ENCODE measurements around the gene SLC22A31.

The SLC22A31 gene

DNA sequence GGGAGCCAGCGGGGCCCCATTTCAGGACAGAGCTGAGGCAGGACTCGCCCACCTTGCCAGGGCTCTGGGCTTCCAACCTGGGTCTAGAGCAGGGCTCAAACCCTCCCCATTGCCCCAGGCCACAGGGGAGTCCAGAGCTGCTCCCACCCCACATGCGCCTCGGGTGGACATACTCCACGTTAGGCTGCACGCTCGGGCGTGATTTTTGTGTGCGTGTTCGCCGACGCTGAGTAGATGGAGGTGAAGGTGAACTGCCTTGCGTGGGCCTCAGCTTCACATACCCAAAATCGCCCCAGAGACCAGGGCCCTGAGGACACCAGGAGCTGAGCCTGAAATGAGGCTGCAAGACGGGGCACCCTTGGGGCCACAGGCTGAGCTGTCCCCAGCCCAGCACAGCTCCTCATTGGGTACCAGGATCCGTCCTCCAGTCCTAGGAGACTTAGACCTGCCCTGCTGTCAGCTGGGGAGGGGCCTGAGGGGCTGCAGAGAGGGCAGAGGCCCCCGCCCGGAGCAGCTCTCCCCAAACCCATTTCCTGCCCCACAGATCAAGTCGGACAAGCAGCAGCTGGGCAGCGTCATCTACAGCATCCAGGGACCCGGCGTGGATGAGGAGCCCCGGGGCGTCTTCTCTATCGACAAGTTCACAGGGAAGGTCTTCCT, 20.6 kb downstream of the SLC22A31 start:
- no peak for DNase-seq

DNA sequence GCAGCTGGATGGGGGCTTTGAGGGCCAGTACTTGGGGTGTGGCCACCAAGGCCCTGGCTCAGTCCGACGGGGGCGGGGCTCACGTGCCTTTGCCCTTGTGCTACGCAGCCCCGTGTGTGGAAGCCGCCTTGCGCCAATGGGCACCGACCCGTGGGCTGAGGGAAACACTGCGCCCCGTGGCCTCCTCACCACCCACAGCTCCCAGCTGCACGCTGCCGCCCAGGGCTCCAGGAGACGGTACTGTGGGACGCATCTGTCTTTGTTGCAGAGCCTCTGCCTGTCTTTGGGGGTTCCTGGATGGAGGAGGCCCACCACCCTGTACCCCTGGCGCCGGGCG, 21.2 kb downstream of the SLC22A31 start:
- DNase-seq, result no peak

DNA sequence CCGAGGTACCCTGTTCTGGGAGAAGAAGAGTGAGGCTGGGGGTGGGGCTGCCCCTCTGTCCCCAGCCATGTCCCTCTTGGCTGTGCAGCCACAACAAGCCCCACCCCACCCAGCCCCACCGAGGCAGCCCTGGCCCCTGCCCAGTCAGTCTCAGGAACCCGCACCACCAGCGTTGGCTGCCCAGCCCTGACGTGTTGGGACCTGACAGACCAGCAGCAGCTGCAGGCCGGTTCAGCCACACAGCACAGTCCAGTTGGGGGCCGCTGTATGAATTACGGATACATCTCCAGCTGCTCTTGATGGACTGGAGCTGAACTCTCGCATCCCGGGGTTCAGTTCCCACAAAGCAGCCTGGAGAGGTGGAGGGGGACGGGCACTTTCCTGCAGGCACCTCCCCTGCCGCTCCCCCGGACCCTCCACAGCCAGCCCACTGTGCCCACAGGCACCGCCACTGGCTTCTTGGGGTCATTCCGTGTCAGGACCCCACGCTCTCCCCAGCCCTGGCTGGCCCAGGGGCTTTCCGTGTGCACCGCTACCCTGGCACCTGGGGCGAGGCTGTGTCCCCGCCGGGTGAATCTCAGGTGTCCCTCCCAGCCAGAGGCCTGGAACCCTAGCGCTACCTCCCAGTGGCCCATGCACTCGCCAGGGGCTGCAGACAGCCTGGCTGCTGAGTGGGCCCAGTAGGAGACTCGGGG, 21.7 kb downstream of the SLC22A31 start:
- no peak for DNase-seq

DNA sequence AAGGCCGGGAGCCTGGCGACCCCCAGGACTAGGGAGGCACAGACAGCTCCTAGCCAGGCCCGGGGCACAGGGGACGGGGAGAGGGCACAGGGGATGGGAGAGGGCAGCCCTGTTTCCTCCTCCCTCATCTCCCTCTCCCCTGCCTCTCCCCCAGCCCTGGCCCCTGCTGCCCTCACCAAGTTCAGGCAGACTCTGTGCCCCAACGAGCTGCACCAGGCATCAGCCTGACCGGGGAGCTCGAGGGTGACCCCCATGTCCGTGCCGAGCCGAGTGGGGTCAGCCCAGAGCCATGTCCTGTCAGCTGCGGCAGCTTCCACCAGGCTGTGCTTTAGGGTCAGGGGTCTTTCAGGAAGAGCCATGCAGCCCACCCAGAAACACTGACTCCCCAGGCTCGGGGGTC, 22.8 kb downstream of the SLC22A31 start:
- no peak for DNase-seq

DNA sequence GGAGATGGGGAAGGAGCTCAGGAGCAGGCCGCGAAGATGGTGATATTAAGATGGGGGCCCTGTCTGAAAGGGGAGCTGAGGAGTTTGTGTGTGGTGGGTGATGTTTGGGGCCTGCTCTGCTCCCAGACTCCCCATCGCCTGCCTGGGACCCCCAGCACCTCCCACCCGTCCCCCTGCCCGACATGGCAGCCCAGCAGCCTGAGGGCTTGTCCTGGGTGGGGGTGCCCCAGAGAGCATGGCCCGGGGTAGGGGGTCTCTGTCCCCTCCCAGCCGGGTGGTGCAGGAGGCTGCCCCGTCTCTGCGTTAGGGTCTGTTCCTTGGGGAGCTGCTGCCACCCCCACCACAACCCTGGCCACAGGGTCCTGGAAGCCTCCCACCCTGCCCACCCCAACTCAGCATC, 23.6 kb downstream of the SLC22A31 start:
- no peak for DNase-seq

DNA sequence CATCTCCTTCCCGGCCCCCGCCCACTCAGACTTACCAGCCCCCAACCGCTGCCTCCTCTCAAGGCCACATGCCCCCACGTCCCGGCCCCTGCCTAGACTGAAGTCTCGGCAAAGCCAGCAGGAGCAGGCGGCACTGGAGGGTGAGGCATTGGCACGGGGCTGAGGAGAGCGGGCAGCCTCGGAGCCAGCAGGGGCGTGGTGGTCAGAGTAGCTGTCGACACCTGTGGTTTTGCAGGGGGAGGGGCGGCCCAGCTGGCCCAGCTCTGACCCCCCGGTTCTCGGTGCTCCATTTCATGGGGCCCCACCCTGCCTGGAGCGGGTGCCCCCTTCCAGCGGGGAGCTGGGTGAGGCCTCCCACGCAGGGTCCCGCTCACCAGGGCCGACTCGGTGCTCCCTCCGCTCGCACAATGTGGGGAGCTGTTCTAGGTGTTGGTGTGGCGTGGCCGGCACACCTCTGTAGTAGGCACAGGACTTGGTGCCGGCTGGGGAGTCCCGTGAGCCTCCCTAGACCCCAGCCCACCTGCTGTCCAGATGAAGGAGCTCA, 24.1 kb downstream of the SLC22A31 start:
- no peak for DNase-seq

DNA sequence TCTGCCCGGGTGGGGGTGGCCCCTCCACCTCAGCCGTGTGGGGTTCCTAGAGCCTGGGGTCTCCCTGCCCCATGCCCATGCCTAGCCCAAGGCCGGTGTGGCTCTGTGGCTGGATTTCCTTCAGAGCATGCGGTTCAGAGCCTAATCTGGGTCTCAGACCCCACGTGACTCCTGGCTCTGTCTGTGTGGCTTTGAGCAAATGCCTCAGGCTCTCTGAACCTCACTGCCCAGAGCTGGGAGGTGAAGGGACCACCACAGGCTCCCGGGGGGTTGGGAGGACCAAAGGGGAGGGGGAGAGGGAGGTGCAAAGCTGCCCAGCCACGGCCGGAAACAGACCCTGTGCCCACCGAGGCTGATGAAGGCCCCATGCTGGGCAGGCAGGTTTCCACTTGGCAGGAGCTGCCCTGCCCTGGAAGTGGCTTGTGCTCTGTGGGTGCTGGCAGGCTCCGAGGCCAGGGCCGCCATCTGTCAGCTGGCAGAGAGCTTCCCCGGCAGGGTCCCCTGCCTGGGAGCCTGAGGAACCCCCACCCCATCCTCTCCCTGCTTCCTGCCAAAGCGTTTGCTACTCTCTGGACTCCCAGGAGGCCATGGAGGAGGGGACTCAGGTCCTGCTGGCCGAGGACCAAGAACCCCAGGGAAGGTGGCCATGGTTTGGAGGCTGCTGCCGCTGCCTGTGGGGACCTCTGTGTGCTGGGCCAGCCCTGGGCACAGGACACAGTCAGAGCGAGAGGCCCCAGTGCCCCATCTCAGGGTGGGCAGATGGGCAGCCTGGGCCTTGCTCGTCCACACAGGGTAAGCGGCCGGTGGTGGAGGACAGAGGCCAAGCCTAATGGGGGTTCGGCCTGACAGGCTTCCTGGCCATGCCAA, 24.8 kb downstream of the SLC22A31 start:
- no peak for DNase-seq

DNA sequence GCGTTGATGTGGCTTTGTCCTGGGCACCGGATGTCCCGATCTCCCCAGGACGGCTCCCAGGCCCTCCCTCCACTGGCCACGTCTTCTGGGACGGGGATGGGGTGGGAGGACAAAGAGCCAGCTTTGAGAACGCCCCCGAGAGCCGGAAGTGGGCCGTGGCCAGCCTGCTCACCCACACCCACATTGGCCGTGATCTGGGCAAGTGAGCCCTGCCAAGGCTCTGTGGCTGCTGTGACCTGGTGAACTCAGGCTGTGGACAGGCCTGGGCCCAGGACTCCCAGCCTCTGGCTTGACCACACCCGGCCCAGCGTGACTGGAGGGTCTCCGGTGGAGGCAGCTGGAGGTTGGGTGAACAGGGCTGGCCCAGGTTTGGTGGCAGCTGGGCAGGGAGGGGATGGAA, 25.5 kb downstream of the SLC22A31 start:
- no peak for DNase-seq

DNA sequence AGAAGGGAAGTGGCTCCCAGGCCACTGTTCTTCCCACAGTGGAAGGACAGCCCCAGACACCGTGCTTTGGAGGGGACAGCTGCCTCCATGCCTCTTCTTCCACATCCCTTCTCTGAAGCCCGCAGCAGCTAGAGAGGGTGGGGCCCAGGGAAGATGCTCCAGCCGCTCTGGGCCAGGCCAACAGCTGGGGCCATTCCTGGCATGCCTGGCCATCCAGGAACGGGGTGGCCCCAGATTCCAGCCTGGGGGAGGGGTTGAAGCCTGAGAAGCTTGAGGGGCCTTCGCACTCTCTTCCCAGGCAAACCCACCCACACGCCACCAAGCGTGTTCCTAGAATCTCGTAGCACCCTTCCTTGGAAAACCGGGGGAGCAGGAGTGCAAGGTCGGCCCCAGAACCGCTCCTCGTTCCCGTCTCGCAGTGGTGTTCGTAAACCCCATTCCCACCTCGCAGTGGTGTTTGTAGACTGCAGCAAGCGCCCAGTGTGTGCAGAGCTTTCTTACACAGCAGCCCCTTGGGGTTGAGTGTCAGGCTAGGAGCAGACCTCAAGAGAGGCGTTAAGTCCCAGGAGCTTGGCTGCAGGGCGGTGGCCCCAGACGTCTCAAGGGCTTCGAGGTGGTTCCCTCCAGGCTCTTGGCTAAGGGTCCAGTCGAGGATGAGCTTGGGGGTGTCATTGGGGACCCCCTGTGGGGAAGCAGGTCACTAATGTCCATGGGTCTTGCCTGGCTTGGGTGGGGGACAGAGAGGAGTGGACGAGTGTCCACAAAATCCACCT, 26.1 kb downstream of the SLC22A31 start:
- DNase-seq, result no peak

DNA sequence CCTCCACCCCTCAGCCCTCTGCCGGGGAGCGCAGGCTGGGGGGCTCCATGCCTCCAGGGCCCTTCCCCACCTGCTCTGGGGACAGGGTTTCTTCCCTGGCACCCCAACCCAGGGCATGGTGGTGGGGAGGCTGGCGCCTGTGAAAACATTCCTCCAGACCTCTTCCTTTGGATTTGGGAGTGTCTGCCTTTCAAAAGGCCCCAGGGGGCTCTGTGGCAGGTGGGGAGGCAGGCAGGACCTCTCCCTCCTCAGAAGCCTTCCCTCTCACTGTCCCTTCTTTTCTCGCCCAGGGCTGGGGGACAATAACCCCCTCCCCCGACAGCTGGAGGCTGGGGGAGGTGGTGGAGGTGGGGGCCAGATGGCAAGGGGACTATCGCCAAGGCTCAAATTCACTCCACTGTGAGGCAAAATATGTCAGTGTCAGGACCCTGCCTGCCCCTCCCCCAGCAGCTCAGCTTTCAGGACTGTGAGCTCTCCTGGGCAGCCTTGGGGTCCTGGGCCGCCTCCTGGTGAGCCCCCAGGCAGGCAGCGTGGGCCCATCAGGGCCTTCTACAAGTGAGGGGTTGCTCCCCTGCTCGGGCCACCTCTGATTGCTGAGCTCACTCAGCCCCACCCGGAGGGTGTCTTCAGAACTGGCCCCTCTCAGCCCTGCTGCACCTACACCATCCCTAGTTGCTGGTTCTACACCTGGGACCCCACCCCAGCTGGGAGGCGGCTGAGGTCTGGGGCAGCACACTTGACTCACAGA, 27.0 kb downstream of the SLC22A31 start:
- no peak for DNase-seq

DNA sequence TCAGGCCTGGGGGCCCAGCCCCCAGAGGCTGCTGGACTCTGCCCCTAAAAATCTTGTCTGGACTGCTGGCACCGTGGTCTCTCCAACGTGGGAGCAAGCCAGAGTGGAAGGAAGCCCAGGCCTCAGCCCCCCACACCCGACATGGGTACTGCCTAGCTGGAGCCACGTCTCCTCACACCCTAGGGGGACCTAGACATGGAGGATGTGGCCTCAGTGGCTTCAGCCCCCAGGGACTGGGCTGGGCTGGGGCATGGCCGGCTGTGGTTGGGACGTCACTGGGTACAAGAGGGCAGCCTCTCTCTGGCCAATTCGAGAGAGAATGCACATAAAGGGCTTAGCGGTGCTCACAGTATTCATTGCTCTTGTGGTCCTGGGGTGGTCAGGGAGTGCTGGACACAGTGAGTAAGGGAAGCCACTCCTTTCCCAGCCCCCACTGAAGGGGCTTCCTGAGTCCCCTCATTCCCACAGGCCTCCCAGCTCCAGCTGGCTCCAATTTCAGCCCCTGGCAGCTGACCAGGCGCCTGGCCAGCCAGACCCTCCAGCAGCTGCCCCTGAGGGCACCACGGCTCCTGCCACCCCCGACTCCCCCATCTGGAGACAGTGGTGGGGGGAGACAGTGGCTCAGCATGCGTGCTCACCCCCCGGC, 27.7 kb downstream of the SLC22A31 start:
- no peak for DNase-seq

DNA sequence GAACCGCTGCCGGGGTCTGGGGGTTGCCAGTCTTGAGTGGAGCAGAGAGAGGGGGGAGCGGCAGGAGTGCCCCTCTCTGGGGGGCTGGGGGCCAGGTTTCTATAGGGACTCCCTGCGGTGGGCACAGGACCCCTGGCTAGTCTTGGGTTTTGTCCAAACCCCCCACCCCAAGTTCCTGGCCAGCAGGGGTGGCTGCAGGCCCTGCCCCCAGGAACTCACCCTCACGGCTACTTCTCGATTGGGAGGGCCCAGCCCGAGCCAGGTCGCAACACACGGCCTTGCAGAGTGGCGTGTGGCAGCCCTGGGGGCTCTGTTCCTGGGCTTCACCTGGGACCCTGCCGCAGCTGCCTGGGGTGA, 28.2 kb downstream of the SLC22A31 start:
- no peak for DNase-seq

DNA sequence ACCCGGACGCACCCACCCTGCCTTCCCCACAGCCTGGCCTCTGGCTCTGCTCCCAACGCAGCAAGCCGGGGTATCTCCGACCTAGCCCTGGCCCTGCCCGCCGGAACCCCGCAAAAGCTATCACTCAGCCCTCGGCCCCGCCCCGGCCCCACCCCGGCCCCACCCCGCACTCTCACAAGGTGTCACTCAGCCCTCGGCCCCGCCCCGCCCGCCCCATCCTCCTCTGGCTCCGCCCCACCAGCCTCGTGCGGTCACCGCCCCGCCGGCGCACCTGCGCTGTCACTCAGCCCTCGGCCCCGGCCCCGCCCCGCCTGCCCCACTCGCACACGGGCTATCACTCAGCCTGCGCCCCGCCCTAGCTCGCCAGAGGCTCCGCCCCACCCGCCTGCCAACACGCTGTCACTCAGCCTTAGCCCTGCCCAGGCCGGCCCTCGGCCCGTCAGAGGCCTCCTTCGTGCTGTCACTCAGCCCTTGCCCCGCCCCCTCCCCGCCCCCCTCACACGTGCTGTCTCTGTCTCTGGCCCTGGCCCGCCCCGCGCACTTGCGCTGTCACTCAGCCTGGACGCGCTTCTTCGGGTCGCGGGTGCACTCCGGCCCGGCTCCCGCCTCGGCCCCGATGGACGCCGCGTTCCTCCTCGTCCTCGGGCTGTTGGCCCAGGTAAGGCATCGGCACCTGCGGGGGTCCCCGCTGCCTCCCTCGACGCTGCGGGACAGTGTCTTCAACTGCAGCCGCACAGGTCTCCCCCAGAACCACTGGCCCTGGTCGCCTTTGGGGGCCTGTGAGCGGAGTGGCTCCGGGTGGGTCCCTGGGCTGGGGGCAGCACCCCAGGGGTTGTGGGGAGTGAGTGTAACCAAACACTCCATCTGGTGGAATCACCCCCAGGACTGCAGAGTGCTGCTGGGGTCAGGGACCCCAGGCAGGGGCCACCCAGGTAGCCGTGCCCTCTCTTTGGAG, 28.8 kb downstream of the SLC22A31 start, which contains the start of gene CDH15:
Gene CDH15, plus strand, starts transcription at position 533 of the 955 bp plus-strand sequence. Its CDS starts 84 bp downstream, at position 617.
- DNase-seq, result peak in 56 of 58 donors; percentile 12 to 91 (median 80)

DNA sequence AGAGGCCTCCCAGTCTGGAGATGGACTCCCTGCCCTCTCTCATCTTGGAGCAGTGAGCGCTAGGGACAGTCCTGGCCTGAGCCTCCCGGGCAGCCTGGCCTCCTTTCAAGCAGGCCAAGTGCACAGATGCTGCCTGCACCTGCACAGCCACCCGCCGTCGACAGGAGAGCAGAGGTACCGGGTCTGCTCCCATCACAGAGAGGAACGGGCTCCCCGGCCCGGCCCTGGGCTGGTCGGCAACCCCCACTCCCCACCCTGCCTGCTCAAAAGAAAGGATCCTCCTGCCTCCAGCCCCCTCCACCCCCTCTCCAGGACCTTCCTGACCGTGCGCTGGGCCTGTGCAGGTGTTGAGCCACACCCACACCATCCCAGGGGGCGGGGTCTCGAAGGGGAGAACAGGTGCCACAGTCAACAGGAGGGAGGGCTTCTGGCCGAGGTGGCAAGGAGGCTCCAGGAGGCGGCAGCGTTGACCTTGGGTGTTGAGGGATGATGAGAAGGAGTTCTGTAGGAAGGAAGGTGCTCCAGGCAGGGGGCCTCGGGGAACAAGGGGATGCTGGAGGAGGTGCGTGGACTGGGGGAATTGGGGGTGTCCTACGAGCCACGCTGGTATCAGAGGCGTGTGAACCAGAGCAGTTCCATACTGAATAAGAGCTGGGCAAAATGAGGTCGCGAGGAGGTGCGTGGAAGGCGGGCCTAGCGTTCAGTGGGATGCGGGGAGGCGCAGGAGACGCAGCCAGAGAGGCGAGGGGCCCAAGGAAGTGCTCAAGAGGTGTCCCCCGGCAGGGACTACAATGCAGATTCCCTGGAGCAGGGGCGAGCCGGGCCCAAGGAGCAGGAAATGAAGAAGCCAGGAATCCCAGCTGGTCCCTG, 29.8 kb downstream of the SLC22A31 start:
- no peak for DNase-seq

DNA sequence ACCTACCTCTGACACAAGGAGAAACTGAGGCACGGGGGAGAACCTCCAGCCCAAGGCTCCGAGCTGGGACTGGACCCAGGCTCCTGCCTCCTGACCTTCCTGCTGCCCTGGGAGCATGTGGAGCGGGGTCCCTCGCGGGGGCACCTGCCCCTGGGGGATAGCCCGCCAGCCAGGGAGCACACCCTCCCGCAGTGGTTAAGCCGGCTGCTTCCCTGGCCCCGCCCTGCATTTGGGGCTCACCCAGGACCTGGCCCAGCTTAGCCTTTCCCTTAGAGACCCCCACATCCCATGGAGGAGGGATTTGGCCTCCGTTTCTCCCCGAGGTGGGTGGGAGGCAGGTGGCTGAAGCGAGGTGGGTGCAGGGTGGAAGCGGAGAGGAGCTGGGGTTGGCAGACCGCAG, 30.6 kb downstream of the SLC22A31 start:
- no peak for DNase-seq

DNA sequence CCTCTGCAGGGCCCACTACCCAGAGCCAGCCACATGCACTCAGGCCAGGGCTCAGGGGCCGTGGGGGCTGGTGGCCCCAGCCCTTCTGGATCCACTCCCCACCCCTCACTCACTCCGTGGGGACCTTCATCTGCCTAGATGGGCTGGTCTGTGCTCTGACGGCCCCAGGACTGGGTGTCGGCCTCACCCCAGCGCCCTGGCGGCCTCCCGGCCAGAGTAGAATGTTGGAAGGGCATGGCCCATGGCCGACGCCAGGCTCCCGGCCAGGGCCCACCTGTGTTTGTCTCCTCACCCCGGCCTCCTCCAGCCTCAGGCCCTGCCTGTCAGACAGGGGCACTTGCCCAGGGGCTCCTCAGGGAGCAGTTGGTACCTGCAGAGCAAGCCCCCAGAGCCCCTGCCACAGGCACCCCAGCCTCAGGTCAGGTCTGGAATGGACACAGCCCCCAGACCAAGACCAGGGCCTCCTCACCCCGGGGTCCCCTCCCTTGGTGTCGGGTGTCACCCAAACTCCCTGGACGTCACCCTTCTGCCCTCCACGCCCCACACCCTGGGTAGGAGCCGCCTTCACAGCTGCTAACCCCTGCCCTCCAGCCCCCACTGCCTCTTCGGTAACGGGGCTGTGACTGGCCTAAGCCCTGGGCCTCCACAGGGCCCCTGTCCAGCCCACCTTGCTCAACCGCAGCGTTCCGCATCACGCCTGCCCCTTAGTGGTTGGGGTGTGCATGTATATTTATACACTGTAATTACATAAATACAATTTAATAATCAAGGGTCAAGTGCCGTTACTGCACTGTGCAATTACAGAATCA, 31.8 kb downstream of the SLC22A31 start:
- no peak for DNase-seq

DNA sequence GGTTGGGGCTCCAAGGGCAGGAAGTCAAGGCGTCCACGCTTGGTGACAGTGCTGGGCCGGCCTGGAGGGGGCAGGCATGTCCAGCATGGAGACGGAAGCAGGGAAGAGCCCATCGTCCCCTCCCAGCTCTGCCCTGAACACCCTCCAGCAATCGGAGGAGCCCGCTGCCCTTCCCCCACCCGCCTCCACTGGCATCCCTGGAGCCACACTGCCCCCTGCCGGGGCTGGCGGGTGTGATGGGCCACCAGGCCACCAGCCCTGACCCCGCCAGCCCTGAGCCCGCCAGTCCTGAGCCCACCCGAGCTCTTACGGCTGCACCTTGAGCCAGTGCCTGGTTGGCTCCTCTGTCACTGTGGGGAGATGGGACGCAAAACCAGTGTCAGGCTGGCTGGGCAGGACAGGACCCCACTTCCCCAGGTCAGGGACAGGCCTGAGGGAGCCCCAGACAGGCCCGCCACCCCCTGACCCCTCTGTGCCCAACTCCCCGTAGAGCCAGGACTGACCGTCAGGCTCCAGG, 32.9 kb downstream of the SLC22A31 start:
- peak in 53 of 58 donors; percentile 15 to 79 (median 61) for DNase-seq
